RWPE1 (cell line): Measurements from ENCODE around the gene KRTAP5-2.

ENCODE experiments used
- CTCF ChIA-PET: fragments of 350-600 bp; sonication (Branson Sonifier 250); formaldehyde crosslinking; extraction: SDS; loops from one replicate; lab custom pipeline; 2021; lab: Yijun Ruan, JAX
- POLR2A ChIA-PET: fragments of 400-600 bp; formaldehyde crosslinking; extraction: SDS; loops from one replicate; lab custom pipeline; 2020; ENCODE audit warnings: antibody characterized with exemption; ENCODE audit not compliant: low non-redundant PET; lab: Yijun Ruan, JAX
- DNase-seq: peaks from one replicate; pipeline ENCODE4 v3.0.0; 2012; ENCODE audit warnings: low spot score
- H3K27ac ChIP-seq: fragments of 450-650 bp; 2 replicates; pipeline ENCODE4 v1.5.1; 2017
- CTCF ChIP-seq: fragments of 450-650 bp; conservative IDR thresholded peaks from 2 replicates; pipeline ENCODE4 v1.5.1; 2017; ENCODE audit warnings: low read depth, mild to moderate bottlenecking

KRTAP5-2 gene

GRCh38 chr11:1573903-1574237 is 24.2 kb downstream of the KRTAP5-2 start:
- ChIA-PET POLR2A (interaction anchor here (1.0 kb wide), 1 partner anchor 15 kb away, joined by 3 read pairs; no protein-coding TSS in a partner anchor), CTCF (interaction anchor here (0.6 to 3.0 kb wide), 8 partner anchors 9 to 345 kb away, joined by 5 to 78 read pairs (median 9); no protein-coding TSS in a partner anchor)
- no peak for TF ChIP-seq CTCF
- DNase-seq, result no peak
- H3K27ac ChIP-seq, result peak overlapping the region; percentile 13

- no peak for DNase-seq
- ChIA-PET CTCF (interaction anchor here (1.8 to 3.0 kb wide), 5 partner anchors 8 to 40 kb away, joined by 6 to 78 read pairs (median 10); no protein-coding TSS in a partner anchor), POLR2A (no interaction called here)
- H3K27ac ChIP-seq, result peak overlapping the region; percentile 13
- TF ChIP-seq CTCF, result no peak
Measured at GRCh38 chr11:1573077-1573902, 24.8 kb downstream of the KRTAP5-2 start.

GRCh38 chr11:1572197-1573076 is 25.7 kb downstream of the KRTAP5-2 start, which contains the start of gene DUSP8:
Gene DUSP8 (minus strand): TSS chr11:1572271. CDS start chr11:1565826, 6,445 bp downstream.
- no peak within 1 kb of the TSS for H3K27ac ChIP-seq
- CTCF ChIA-PET, result interaction anchor here (0.7 to 3.0 kb wide), 4 partner anchors 8 to 886 kb away, joined by 3 to 78 read pairs (median 17); no protein-coding TSS in a partner anchor
- TF ChIP-seq CTCF, result no peak
- POLR2A ChIA-PET, result no interaction called here
- DNase-seq, result peak; percentile 96

GRCh38 chr11:1571760-1572196 is 26.3 kb downstream of the KRTAP5-2 start:
- ChIA-PET CTCF (interaction anchor here (0.7 kb wide), 1 partner anchor 885 kb away, joined by 3 read pairs; no protein-coding TSS in a partner anchor), POLR2A (no interaction called here)
- no peak for TF ChIP-seq CTCF
- no peak overlapping the region for H3K27ac ChIP-seq
- DNase-seq, result no peak

GRCh38 chr11:1570896-1571759 is 27.0 kb downstream of the KRTAP5-2 start:
- H3K27ac ChIP-seq, result no peak overlapping the region
- no peak for TF ChIP-seq CTCF
- no peak for DNase-seq
- POLR2A ChIA-PET, result no interaction called here
- CTCF ChIA-PET, result interaction anchor here (0.8 kb wide), 1 partner anchor 25 kb away, joined by 3 read pairs; no protein-coding TSS in a partner anchor
